AG09319 (cell line): ENCODE results near the gene PLXNA3.

Experiments used
- DNase-seq: peaks from one replicate; pipeline ENCODE4 v3.0.0-alpha.2; 2010; ENCODE audit warnings: low read depth; ENCODE audit errors: extremely low read depth
- CTCF ChIP-seq: IDR thresholded peaks from 2 replicates; pipeline ENCODE4 v1.5.1; 2011; ENCODE audit warnings: low read depth, mild to moderate bottlenecking, inconsistent platforms, low read length, moderate library complexity

PLXNA3 gene

GRCh38 chrX:154468217-154468616 is 10.1 kb downstream of the PLXNA3 start:
- no peak for DNase-seq
- TF ChIP-seq CTCF: no peak

- no peak for TF ChIP-seq CTCF
- no peak for DNase-seq
These were observed 11.0 kb downstream of the PLXNA3 start for GRCh38 chrX:154469114-154469513.

GRCh38 chrX:154469880-154470279 is 11.8 kb downstream of the PLXNA3 start:
- no peak for DNase-seq
- TF ChIP-seq CTCF: no peak

GRCh38 chrX:154470434-154470833 is 12.4 kb downstream of the PLXNA3 start:
- TF ChIP-seq CTCF: no peak
- DNase-seq: no peak

GRCh38 chrX:154470914-154471568 is 13.0 kb downstream of the PLXNA3 start:
- no peak for DNase-seq
- TF ChIP-seq CTCF: no peak

- no peak for DNase-seq
- no peak for TF ChIP-seq CTCF
These were observed 14.0 kb downstream of the PLXNA3 start for GRCh38 chrX:154471839-154472684.

- TF ChIP-seq CTCF: no peak
- no peak for DNase-seq
These were observed 14.9 kb downstream of the PLXNA3 start for GRCh38 chrX:154472685-154473632.
